ENCODE data around the gene ESM1.

ESM1 gene

DNA sequence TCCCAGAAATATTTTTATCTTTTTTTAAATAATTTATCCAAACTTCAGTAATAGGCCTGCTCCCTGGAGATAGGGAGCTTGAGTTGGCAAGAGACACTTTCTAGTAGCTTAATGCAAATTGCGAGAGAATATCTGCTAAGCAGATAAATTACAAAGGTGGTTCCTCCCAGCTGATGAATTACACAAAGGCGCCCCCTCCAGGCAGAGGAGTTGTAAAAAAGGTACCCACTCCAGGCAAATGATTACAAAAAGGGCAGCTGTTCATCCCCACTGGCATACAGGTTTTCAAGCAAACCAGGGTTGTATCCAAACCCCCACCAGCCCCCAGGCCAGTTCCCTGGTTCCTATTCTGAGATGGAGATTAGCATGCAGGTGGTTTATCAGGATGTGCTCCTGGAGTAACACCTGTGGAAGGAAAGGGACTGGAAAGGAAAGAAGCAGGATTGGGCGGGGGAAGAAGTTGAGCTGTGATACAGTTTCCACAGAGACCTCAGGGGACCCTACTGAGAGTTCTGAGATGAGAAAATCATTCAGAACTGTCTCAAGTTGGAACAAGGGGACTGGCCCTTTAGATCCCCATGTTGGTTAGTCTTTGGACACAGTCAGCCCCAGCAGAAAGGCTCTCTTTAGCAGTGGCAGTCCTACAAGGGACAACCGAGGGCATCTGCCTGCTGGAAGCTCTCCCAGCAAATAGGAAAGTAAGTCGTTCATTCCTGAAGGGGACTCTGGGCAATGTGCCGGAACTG lies 25.5 kb downstream of the ESM1 start:
- no peak for DNase-seq
- Mint-ChIP-seq H3K4me3 (no peak overlapping the region), H3K27ac (no peak overlapping the region), H3K9me3 (no peaks in the 10 kb centered on the region), H3K36me3 (ENCODE audit: low read depth) (no peaks in the 10 kb centered on the region), H3K4me1 (ENCODE audit: low read depth) (peaks cover 2% of the 10 kb centered on the region), H3K27me3 (peaks cover 4% of the 10 kb centered on the region)

DNA sequence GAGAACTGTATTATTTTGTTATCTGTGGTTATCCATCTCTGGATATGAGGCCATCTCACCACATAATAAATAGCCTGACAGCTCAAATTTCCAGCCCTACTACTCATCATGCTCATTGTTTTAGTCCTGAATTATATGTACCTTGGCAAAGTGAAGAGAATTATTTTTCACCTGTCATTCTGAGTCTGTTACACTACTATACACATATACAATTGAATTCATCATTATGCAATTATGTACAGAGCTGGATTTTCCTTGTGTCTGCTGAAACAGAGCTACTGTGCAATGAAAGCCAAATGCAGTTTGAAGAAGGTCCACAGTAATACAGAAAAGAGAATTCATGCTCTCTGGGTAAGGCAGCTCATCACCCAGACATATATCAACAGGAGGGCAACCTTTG lies 28.5 kb downstream of the ESM1 start:
- Mint-ChIP-seq H3K36me3 (ENCODE audit: low read depth) (no peaks in the 10 kb centered on the region), H3K9me3 (no peaks in the 10 kb centered on the region), H3K27ac (no peak overlapping the region), H3K4me1 (ENCODE audit: low read depth) (no peaks in the 10 kb centered on the region), H3K4me3 (no peak overlapping the region), H3K27me3 (peaks cover 4% of the 10 kb centered on the region)
- no peak for DNase-seq

DNA sequence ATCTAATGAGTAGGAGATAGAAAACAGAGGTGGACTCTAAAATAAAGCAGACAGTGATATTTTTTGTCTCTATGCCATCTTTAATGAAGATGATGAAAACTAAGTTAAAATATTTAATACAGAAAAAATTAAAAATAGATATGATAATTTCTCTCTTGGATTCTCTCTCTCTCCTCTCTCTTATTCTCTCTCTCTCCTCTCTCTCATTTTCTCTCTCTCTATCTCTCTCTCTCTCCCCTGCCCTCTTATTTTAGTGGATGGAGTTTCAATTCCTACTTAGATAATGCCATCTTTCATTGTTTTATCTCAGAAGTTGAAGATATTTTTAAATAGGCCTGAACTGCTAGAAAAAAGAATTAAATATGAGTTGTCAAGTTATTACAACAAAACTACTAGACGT lies 38.2 kb downstream of the ESM1 start:
- H3K27me3 Mint-ChIP-seq: no peaks in the 10 kb centered on the region
- no peak for DNase-seq
- no peak overlapping the region for H3K4me3 Mint-ChIP-seq
- no peaks in the 10 kb centered on the region for H3K4me1 Mint-ChIP-seq (ENCODE audit: low read depth)
- no peaks in the 10 kb centered on the region for H3K36me3 Mint-ChIP-seq (ENCODE audit: low read depth)
- no peak overlapping the region for H3K27ac Mint-ChIP-seq
- H3K9me3 Mint-ChIP-seq: no peaks in the 10 kb centered on the region

DNA sequence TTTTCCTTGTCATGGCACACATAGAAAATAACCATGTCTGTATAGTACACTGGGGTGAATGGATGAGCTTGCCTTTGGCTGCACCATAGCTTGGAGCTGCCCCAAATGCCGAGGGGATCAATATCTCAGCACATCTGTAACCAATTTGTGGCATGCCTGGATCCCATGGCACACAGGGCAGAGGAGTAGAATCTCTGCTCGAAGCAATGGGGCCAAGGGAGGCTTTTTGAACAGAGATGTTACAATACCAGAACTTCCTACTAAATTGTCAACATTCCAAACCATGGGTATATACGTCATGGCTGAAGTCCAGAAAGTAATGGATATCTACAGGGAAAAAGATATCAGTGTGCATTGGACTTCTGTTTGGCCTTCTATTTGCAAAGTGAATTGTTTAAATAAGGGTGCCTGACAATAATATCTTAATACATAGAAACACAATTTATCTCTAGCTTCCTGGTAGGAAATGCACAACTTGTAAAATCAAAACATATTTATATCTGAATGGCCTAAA lies 39.0 kb downstream of the ESM1 start:
- Mint-ChIP-seq H3K36me3 (ENCODE audit: low read depth) (no peaks in the 10 kb centered on the region), H3K9me3 (no peaks in the 10 kb centered on the region), H3K4me1 (ENCODE audit: low read depth) (no peaks in the 10 kb centered on the region), H3K27ac (no peak overlapping the region), H3K4me3 (no peak overlapping the region), H3K27me3 (no peaks in the 10 kb centered on the region)
- DNase-seq: no peak

DNA sequence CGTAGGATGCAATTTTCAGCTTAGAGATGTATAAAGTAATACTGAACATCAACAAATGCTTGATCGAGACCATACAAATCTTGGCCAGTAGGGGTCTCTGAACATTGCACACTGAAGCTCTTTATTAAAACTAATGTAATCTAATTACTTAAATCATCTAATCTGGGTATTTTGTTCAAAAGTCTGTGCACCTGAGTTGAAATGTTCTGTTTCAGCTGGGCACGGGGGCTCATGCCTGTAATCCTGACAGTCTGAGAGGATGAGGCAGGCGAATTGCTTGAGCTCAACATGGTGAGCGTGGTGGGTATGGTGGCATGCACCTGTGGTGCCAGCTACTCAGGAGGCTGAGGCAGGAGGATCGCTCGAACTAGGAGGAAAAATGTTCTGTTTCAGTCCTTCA lies 41.0 kb downstream of the ESM1 start:
- Mint-ChIP-seq H3K27ac (no peak overlapping the region), H3K36me3 (ENCODE audit: low read depth) (no peaks in the 10 kb centered on the region), H3K4me1 (ENCODE audit: low read depth) (no peaks in the 10 kb centered on the region), H3K4me3 (no peak overlapping the region), H3K9me3 (no peaks in the 10 kb centered on the region), H3K27me3 (no peaks in the 10 kb centered on the region)
- peak; percentile 46 for DNase-seq

DNA sequence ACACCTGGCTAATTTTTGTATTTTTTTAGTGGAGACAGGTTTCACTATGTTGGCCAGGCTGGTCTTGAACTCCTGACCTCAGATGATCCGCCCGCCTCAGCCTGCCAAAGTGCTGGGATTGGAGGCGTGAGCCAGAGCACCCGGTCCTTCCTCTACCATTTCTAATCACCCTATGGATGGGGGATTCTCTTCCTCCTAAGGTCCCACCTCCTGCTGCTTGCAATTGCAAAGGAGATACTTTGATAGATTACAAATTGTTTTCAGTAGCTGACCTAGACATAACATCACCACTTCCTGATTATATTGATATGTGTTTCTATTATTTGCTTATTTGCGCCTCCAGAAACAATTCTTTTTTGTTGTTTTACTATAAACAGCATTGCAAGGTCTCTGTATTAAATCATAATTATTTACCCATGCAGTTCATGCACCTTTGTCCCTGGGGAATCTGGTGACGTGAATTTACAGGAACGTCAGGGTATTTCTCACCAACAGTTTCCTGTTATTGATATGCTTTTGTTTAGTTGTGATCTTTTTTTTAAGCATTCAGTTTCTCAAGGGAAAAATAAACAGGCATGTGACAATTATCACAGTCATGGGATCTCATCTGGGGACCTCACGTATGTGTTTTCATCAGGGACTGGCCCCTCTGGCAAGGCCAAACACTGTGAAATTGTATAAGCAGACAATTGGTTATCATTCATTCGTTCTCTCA lies 43.2 kb downstream of the ESM1 start:
- Mint-ChIP-seq H3K36me3 (ENCODE audit: low read depth) (no peaks in the 10 kb centered on the region), H3K4me3 (no peak overlapping the region), H3K27me3 (no peaks in the 10 kb centered on the region), H3K27ac (no peak overlapping the region), H3K9me3 (no peaks in the 10 kb centered on the region), H3K4me1 (ENCODE audit: low read depth) (no peaks in the 10 kb centered on the region)
- no peak for DNase-seq

DNA sequence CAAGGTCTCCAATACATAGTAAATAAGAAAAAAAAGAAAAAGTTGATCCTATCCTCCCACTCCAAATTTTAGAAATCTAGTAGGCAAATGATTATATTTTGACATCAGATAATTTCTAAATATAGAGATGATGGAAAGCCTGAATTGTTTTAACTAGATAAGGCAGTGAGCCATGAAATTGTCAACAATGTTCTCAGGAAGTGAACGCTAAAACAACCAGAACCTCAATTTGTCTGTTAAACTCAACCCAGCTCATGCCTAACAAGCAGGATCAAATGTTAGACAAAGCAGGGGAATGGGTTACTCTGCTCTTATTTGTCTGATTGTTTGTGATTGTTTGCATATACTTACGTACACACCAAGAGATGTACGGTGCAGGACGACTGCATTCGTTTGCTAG lies 49.2 kb downstream of the ESM1 start:
- Mint-ChIP-seq H3K4me1 (ENCODE audit: low read depth) (no peaks in the 10 kb centered on the region), H3K27me3 (peaks cover 20% of the 10 kb centered on the region), H3K4me3 (no peak overlapping the region), H3K36me3 (ENCODE audit: low read depth) (no peaks in the 10 kb centered on the region), H3K9me3 (no peaks in the 10 kb centered on the region), H3K27ac (no peak overlapping the region)
- no peak for DNase-seq

DNA sequence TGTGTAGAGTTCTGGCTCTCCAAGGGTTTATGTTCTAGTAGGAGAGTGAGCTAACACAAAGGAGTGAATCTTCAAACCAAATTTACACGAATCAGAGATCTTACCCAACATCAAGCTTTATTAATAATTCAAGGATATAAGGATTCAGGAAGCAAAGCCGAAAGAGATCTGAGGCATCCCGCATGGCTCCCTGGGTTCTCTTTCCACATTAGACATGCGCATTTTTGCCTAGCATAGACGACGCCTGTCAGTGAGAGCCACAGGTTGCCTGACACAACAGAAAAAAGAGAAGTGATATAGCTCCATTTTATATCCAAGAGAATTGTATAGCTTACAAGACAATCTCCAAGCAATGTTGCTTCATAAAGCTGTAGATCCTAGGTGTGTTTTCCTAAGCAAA lies 52.6 kb downstream of the ESM1 start:
- no peak for DNase-seq
- peaks cover 3% of the 10 kb centered on the region for H3K4me1 Mint-ChIP-seq (ENCODE audit: low read depth)
- no peak overlapping the region for H3K27ac Mint-ChIP-seq
- H3K4me3 Mint-ChIP-seq: no peak overlapping the region
- peaks cover 20% of the 10 kb centered on the region for H3K27me3 Mint-ChIP-seq
- H3K36me3 Mint-ChIP-seq (ENCODE audit: low read depth): no peaks in the 10 kb centered on the region
- no peaks in the 10 kb centered on the region for H3K9me3 Mint-ChIP-seq

DNA sequence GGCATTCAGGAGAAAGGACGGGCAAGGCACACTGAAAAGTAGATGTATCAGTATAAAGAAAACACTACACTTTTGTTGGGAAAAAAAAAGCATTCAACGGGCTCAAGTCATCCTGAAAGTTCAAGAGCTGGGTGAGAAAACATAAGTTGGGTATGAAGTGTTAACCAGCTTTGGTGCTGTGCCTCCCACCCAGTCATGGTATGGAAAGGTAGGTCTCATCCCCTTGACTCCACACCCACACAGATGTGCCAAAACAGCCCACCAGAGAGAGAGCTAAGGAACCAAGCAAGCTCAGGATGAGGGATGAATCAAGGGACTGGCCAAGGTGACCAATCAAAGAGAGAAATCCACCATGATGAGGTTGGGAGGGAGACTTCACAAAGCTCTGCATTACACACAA lies 54.7 kb downstream of the ESM1 start:
- Mint-ChIP-seq H3K36me3 (ENCODE audit: low read depth) (peaks cover 2% of the 10 kb centered on the region), H3K9me3 (peaks cover 3% of the 10 kb centered on the region), H3K4me1 (ENCODE audit: low read depth) (peaks cover 7% of the 10 kb centered on the region), H3K27me3 (peaks cover 20% of the 10 kb centered on the region), H3K4me3 (no peak overlapping the region), H3K27ac (no peak overlapping the region)
- no peak for DNase-seq

All from activated T-cell treated with anti-CD3 and anti-CD28 coated beads, Interleukin-2, amount 50 U/mL, for 24 hours (primary cell).